ENCODE data around the gene SKAP2. TPM values are rescaled to one million over a fixed set of nuclear protein-coding genes. Genes with fewer than 3 reads are reported as not detected.

SKAP2 gene
- total and polyA plus RNA-seq, 2 experiments from 2014 or later: 2.5 to 4.4 TPM

DNA sequence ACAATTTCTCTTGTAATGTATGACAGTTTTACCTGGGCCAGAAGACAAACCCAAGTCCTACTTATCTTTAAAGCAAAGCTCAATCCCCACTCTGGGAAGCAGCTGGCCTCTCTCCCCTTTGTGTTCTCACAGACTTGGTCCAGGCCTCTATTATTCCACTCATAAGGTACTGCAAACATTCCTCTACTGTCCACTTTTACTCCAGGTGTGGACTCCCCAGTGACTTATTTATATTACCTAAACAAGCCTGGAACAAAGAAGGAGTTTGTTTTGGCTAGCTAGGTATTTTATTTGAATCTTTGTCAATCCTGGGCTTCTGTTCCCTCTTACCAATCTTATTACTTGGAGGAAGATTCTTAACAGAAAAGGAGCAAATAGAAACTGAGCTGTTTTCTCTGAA, 163.5 kb downstream of the SKAP2 start:
- Mint-ChIP-seq H3K9me3 (no peaks in the 10 kb centered on the region), H3K27ac (no peak overlapping the region), H3K36me3 (ENCODE audit: low read depth) (no peaks in the 10 kb centered on the region), H3K4me1 (peaks cover 4% of the 10 kb centered on the region; the same call in 2 of the 3 replicates), H3K4me3 (no peak overlapping the region), H3K27me3 (ENCODE audit: insufficient read depth, low read depth, poor library complexity) (peaks cover 3% of the 10 kb centered on the region)
- TF ChIP-seq ZNF331 (CRISPR knock-in tag; IDR thresholded peaks at IDR 0.05; ENCODE audit: low read depth): no peak
- TF ChIP-seq JUNB (IDR thresholded peaks at IDR 0.05; ENCODE audit: unreplicated experiment): no peak
- TF ChIP-seq, protein P1, sequence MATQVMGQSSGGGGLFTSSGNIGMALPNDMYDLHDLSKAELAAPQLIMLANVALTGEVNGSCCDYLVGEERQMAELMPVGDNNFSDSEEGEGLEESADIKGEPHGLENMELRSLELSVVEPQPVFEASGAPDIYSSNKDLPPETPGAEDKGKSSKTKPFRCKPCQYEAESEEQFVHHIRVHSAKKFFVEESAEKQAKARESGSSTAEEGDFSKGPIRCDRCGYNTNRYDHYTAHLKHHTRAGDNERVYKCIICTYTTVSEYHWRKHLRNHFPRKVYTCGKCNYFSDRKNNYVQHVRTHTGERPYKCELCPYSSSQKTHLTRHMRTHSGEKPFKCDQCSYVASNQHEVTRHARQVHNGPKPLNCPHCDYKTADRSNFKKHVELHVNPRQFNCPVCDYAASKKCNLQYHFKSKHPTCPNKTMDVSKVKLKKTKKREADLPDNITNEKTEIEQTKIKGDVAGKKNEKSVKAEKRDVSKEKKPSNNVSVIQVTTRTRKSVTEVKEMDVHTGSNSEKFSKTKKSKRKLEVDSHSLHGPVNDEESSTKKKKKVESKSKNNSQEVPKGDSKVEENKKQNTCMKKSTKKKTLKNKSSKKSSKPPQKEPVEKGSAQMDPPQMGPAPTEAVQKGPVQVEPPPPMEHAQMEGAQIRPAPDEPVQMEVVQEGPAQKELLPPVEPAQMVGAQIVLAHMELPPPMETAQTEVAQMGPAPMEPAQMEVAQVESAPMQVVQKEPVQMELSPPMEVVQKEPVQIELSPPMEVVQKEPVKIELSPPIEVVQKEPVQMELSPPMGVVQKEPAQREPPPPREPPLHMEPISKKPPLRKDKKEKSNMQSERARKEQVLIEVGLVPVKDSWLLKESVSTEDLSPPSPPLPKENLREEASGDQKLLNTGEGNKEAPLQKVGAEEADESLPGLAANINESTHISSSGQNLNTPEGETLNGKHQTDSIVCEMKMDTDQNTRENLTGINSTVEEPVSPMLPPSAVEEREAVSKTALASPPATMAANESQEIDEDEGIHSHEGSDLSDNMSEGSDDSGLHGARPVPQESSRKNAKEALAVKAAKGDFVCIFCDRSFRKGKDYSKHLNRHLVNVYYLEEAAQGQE (IDR thresholded peaks at IDR 0.05; ENCODE audit: unreplicated experiment): no peak
- TF ChIP-seq, protein P2, sequence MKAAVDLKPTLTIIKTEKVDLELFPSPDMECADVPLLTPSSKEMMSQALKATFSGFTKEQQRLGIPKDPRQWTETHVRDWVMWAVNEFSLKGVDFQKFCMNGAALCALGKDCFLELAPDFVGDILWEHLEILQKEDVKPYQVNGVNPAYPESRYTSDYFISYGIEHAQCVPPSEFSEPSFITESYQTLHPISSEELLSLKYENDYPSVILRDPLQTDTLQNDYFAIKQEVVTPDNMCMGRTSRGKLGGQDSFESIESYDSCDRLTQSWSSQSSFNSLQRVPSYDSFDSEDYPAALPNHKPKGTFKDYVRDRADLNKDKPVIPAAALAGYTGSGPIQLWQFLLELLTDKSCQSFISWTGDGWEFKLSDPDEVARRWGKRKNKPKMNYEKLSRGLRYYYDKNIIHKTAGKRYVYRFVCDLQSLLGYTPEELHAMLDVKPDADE (IDR thresholded peaks at IDR 0.05): no peak
- TF ChIP-seq STAT1 (IDR thresholded peaks at IDR 0.05; ENCODE audit: unreplicated experiment): no peak
- TF ChIP-seq CREB1 (CRISPR knock-in tag; IDR thresholded peaks at IDR 0.05; ENCODE audit: low read depth): no peak
- no peak for TF ChIP-seq EZH2phosphoT487 (IDR thresholded peaks at IDR 0.05; ENCODE audit: unreplicated experiment)
- TF ChIP-seq, protein P3, sequence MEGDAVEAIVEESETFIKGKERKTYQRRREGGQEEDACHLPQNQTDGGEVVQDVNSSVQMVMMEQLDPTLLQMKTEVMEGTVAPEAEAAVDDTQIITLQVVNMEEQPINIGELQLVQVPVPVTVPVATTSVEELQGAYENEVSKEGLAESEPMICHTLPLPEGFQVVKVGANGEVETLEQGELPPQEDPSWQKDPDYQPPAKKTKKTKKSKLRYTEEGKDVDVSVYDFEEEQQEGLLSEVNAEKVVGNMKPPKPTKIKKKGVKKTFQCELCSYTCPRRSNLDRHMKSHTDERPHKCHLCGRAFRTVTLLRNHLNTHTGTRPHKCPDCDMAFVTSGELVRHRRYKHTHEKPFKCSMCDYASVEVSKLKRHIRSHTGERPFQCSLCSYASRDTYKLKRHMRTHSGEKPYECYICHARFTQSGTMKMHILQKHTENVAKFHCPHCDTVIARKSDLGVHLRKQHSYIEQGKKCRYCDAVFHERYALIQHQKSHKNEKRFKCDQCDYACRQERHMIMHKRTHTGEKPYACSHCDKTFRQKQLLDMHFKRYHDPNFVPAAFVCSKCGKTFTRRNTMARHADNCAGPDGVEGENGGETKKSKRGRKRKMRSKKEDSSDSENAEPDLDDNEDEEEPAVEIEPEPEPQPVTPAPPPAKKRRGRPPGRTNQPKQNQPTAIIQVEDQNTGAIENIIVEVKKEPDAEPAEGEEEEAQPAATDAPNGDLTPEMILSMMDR (conservative IDR thresholded peaks at IDR 0.05; ENCODE audit: low read depth in 2 of 2): no peak
- TF ChIP-seq, protein P4, sequence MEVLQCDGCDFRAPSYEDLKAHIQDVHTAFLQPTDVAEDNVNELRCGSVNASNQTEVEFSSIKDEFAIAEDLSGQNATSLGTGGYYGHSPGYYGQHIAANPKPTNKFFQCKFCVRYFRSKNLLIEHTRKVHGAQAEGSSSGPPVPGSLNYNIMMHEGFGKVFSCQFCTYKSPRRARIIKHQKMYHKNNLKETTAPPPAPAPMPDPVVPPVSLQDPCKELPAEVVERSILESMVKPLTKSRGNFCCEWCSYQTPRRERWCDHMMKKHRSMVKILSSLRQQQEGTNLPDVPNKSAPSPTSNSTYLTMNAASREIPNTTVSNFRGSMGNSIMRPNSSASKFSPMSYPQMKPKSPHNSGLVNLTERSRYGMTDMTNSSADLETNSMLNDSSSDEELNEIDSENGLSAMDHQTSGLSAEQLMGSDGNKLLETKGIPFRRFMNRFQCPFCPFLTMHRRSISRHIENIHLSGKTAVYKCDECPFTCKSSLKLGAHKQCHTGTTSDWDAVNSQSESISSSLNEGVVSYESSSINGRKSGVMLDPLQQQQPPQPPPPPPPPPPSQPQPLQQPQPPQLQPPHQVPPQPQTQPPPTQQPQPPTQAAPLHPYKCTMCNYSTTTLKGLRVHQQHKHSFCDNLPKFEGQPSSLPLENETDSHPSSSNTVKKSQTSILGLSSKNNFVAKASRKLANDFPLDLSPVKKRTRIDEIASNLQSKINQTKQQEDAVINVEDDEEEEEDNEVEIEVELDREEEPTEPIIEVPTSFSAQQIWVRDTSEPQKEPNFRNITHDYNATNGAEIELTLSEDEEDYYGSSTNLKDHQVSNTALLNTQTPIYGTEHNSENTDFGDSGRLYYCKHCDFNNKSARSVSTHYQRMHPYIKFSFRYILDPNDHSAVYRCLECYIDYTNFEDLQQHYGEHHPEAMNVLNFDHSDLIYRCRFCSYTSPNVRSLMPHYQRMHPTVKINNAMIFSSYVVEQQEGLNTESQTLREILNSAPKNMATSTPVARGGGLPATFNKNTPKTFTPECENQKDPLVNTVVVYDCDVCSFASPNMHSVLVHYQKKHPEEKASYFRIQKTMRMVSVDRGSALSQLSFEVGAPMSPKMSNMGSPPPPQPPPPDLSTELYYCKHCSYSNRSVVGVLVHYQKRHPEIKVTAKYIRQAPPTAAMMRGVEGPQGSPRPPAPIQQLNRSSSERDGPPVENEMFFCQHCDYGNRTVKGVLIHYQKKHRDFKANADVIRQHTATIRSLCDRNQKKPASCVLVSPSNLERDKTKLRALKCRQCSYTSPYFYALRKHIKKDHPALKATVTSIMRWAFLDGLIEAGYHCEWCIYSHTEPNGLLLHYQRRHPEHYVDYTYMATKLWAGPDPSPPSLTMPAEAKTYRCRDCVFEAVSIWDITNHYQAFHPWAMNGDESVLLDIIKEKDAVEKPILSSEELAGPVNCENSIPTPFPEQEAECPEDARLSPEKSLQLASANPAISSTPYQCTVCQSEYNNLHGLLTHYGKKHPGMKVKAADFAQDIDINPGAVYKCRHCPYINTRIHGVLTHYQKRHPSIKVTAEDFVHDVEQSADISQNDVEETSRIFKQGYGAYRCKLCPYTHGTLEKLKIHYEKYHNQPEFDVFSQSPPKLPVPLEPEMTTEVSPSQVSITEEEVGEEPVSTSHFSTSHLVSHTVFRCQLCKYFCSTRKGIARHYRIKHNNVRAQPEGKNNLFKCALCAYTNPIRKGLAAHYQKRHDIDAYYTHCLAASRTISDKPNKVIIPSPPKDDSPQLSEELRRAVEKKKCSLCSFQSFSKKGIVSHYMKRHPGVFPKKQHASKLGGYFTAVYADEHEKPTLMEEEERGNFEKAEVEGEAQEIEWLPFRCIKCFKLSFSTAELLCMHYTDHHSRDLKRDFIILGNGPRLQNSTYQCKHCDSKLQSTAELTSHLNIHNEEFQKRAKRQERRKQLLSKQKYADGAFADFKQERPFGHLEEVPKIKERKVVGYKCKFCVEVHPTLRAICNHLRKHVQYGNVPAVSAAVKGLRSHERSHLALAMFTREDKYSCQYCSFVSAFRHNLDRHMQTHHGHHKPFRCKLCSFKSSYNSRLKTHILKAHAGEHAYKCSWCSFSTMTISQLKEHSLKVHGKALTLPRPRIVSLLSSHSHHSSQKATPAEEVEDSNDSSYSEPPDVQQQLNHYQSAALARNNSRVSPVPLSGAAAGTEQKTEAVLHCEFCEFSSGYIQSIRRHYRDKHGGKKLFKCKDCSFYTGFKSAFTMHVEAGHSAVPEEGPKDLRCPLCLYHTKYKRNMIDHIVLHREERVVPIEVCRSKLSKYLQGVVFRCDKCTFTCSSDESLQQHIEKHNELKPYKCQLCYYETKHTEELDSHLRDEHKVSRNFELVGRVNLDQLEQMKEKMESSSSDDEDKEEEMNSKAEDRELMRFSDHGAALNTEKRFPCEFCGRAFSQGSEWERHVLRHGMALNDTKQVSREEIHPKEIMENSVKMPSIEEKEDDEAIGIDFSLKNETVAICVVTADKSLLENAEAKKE (CRISPR knock-in tag; IDR thresholded peaks at IDR 0.05): no peak
- H4K20me1 ChIP-seq (replicated peaks; ENCODE audit: insufficient read depth): no peaks in the 10 kb centered on the region
- H3K4me1 ChIP-seq (ENCODE audit: insufficient read depth): peaks cover 4% of the 10 kb centered on the region; the same call in 1 of the 2 replicates
- no peaks in the 10 kb centered on the region for H3K9me2 ChIP-seq (ENCODE audit: insufficient read depth)
- no peaks in the 10 kb centered on the region for H3K27me3 ChIP-seq (ENCODE audit: insufficient read depth)
- no peak overlapping the region for H3K27ac ChIP-seq (ENCODE audit: low read depth)
- DNase-seq (ENCODE audit: low spot score) (no peak), ATAC-seq (no peak)
- no peaks in the 10 kb centered on the region for H3K36me3 ChIP-seq (ENCODE audit: insufficient read depth)
- no peaks in the 10 kb centered on the region for H3K79me2 ChIP-seq (replicated peaks; ENCODE audit: insufficient read depth)
- H3K4me3 ChIP-seq: no peak overlapping the region
- H2AFZ ChIP-seq: no peak overlapping the region
- H3K4me2 ChIP-seq: no peak overlapping the region
- H3F3A ChIP-seq (replicated peaks; ENCODE audit: low read depth): no peaks in the 10 kb centered on the region

All from GM23338 (cell line).